GM23338 (cell line): Measurements from ENCODE around the gene COL5A2. TPM values are rescaled to one million over a fixed set of nuclear protein-coding genes. Genes with fewer than 3 reads are reported as not detected.

Experiments
- ATAC-seq: fragments of 200-7000 bp; cut with Tn5 transposase; 3 replicates; pipeline ENCODE4 v1.9.1; 2020
- DNase-seq: peaks from one replicate; pipeline ENCODE4 v3.0.0-alpha.2; 2015; ENCODE audit warnings: low spot score
- H2AFZ ChIP-seq: fragments of 200-600 bp; sonication (generic); 2 replicates; pipeline ENCODE4 v1.8.0; 2016; ENCODE audit warnings: antibody characterized with exemption, mild to moderate bottlenecking, moderate library complexity
- H3F3A ChIP-seq: fragments of 200-600 bp; sonication (generic); replicated peaks from 2 replicates; pipeline ENCODE4 v1.8.0; 2017; ENCODE audit warnings: antibody characterized with exemption, mixed run types, low read depth
- H3K27ac ChIP-seq: fragments of 200-600 bp; sonication (generic); 2 replicates; pipeline ENCODE4 v1.6.1; 2016; ENCODE audit warnings: low read depth
- H3K27me3 ChIP-seq: fragments of 200-600 bp; sonication (generic); 2 replicates; pipeline ENCODE4 v1.8.0; 2016; ENCODE audit warnings: mild to moderate bottlenecking, mixed run types, moderate library complexity; ENCODE audit not compliant: insufficient read depth
- H3K36me3 ChIP-seq: fragments of 200-600 bp; sonication (generic); 2 replicates; pipeline ENCODE4 v1.8.0; 2016; ENCODE audit warnings: mild to moderate bottlenecking; ENCODE audit not compliant: insufficient read depth
- H3K4me1 ChIP-seq: fragments of 200-600 bp; sonication (generic); 2 replicates; pipeline ENCODE4 v1.8.0; 2016; ENCODE audit warnings: mild to moderate bottlenecking, moderate library complexity; ENCODE audit not compliant: insufficient read depth
- H3K4me2 ChIP-seq: fragments of 200-600 bp; sonication (generic); 2 replicates; pipeline ENCODE4 v1.7.1; 2017; ENCODE audit warnings: mixed run types
- H3K4me3 ChIP-seq: fragments of 200-600 bp; sonication (generic); 2 replicates; pipeline ENCODE4 v1.6.1; 2016; ENCODE audit warnings: mixed run types
- H3K79me2 ChIP-seq: fragments of 200-600 bp; sonication (generic); replicated peaks from 2 replicates; pipeline ENCODE4 v1.8.0; 2017; ENCODE audit warnings: mild to moderate bottlenecking; ENCODE audit not compliant: insufficient read depth
- H3K9me2 ChIP-seq: fragments of 200-600 bp; sonication (generic); 2 replicates; pipeline ENCODE4 v1.8.0; 2017; ENCODE audit not compliant: insufficient read depth
- H4K20me1 ChIP-seq: fragments of 200-600 bp; sonication (generic); replicated peaks from 2 replicates; pipeline ENCODE4 v1.8.0; 2017; ENCODE audit warnings: mild to moderate bottlenecking; ENCODE audit not compliant: insufficient read depth
- H3K27ac Mint-ChIP-seq: 2 replicates; pipeline ENCODE4 v1.8.0; 2020; ENCODE audit warnings: inconsistent platforms, mild to moderate bottlenecking, moderate library complexity, mixed read lengths
- H3K27me3 Mint-ChIP-seq: 3 replicates; pipeline ENCODE4 v1.8.0; 2022; ENCODE audit warnings: low read depth, mild to moderate bottlenecking, moderate library complexity, mixed read lengths, inconsistent platforms; ENCODE audit not compliant: insufficient read depth, poor library complexity
- H3K36me3 Mint-ChIP-seq: 3 replicates; pipeline ENCODE4 v1.8.0; 2021; ENCODE audit warnings: low read depth, mild to moderate bottlenecking, inconsistent platforms, moderate library complexity, mixed read lengths
- H3K4me1 Mint-ChIP-seq: 3 replicates; pipeline ENCODE4 v1.8.0; 2020; ENCODE audit warnings: mild to moderate bottlenecking, inconsistent platforms, mixed read lengths
- H3K4me3 Mint-ChIP-seq: 3 replicates; pipeline ENCODE4 v1.8.0; 2021; ENCODE audit warnings: moderate library complexity, mild to moderate bottlenecking, inconsistent platforms, mixed read lengths
- H3K9me3 Mint-ChIP-seq: 3 replicates; pipeline ENCODE4 v1.8.0; 2020; ENCODE audit warnings: moderate library complexity, mild to moderate bottlenecking, inconsistent platforms, mixed read lengths
- EZH2 ChIP-seq: fragments of 200-600 bp; sonication (generic); IDR thresholded peaks from one replicate; pipeline ENCODE4 v1.8.0; 2017; ENCODE audit warnings: antibody characterized with exemption, mild to moderate bottlenecking, low read depth; ENCODE audit not compliant: unreplicated experiment
- EZH2phosphoT487 ChIP-seq: fragments of 200-600 bp; sonication (generic); IDR thresholded peaks from one replicate; pipeline ENCODE4 v1.8.1; 2018; ENCODE audit warnings: antibody characterized with exemption; ENCODE audit not compliant: unreplicated experiment
- JUNB ChIP-seq: IDR thresholded peaks from one replicate; pipeline ENCODE4 v1.6.1; 2016; ENCODE audit warnings: antibody characterized with exemption; ENCODE audit not compliant: unreplicated experiment
- NANOG ChIP-seq: IDR thresholded peaks from 2 replicates; pipeline ENCODE4 v1.6.1; 2016; ENCODE audit warnings: antibody characterized with exemption, borderline replicate concordance
- STAT1 ChIP-seq: IDR thresholded peaks from one replicate; pipeline ENCODE4 v1.6.1; 2016; ENCODE audit warnings: antibody characterized with exemption; ENCODE audit not compliant: unreplicated experiment
- polyA plus RNA-seq: library from polyadenylated mRNA; unstranded; fragments of >200 nt; fragmentation: Nextera tagmentation; extraction: Ambion mirVana; gene quantifications from 2 replicates; pipeline ENCODE4 v1.2.1, GENCODE V29; 2016
- total RNA-seq: library from RNA; depleted of rRNA; stranded (reverse); fragments of >200 nt; shearing (Covaris generic); gene quantifications from 2 replicates; pipeline ENCODE4 v1.2.3, GENCODE V29; 2014
- TF ChIP-seq, protein P1 (sequence below): IDR thresholded peaks from one replicate; pipeline ENCODE4 v1.6.1; 2018; ENCODE audit warnings: antibody characterized with exemption; ENCODE audit not compliant: unreplicated experiment
- TF ChIP-seq, protein P2 (sequence below), 2 experiments: fragments of 200-600 bp in 1 of 2; sonication (generic) in 1 of 2; conservative IDR thresholded peaks; 2 replicates each; pipeline versions ENCODE4 v1.5.1 to v1.6.1; 2016 to 2017; ENCODE audit warnings: antibody characterized with exemption in 2 of 2, low read depth in 2 of 2, mild to moderate bottlenecking in 2 of 2, moderate library complexity in 1 of 2
- TF ChIP-seq, protein P3 (sequence below): fragments of 250-450 bp; sonication (Bioruptor Pico); IDR thresholded peaks from 2 replicates; pipeline ENCODE4 v1.5.0; 2020; ENCODE audit warnings: mild to moderate bottlenecking, moderate library complexity

COL5A2 gene
- total and polyA plus RNA-seq, 2 experiments from 2014 or later = 6.7 to 19.7 TPM

DNA sequence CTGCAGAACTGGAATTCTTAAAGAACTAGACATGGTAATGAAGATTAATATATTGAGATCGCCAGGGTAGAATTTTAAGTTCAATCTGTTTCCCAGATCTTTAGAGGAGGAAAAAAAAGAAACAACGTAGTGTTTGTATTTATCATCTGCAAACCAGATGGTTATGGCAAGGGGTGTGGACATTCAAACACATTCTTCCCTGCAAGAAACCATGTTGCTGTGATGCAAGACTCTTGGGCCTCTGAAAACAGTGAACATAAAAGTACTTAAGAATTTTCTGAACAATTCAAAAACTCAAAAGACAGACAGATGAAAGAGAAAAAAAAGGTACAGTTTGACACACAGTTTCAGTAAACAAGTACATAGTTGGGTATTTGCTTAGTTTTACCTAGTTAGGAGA lies 35.6 kb downstream of the COL5A2 start:
- H3K4me3 ChIP-seq = no peak overlapping the region
- Mint-ChIP-seq H3K27ac (no peak overlapping the region; the same call in 1 of the 2 replicates), H3K36me3 (no peaks in the 10 kb centered on the region), H3K27me3 (peaks cover under 1% of the 10 kb centered on the region), H3K4me1 (peaks cover 5% of the 10 kb centered on the region; the same call in 2 of the 3 replicates), H3K9me3 (no peaks in the 10 kb centered on the region), H3K4me3 (no peak overlapping the region)
- no peaks in the 10 kb centered on the region for H3K79me2 ChIP-seq
- no peaks in the 10 kb centered on the region for H3F3A ChIP-seq
- no peak overlapping the region for H3K4me2 ChIP-seq
- H3K27me3 ChIP-seq = no peaks in the 10 kb centered on the region
- ATAC-seq (no peak), DNase-seq (no peak)
- TF ChIP-seq EZH2phosphoT487 (no peak), JUNB (no peak), STAT1 (no peak), EZH2 (no peak)
- TF ChIP-seq, protein P1, sequence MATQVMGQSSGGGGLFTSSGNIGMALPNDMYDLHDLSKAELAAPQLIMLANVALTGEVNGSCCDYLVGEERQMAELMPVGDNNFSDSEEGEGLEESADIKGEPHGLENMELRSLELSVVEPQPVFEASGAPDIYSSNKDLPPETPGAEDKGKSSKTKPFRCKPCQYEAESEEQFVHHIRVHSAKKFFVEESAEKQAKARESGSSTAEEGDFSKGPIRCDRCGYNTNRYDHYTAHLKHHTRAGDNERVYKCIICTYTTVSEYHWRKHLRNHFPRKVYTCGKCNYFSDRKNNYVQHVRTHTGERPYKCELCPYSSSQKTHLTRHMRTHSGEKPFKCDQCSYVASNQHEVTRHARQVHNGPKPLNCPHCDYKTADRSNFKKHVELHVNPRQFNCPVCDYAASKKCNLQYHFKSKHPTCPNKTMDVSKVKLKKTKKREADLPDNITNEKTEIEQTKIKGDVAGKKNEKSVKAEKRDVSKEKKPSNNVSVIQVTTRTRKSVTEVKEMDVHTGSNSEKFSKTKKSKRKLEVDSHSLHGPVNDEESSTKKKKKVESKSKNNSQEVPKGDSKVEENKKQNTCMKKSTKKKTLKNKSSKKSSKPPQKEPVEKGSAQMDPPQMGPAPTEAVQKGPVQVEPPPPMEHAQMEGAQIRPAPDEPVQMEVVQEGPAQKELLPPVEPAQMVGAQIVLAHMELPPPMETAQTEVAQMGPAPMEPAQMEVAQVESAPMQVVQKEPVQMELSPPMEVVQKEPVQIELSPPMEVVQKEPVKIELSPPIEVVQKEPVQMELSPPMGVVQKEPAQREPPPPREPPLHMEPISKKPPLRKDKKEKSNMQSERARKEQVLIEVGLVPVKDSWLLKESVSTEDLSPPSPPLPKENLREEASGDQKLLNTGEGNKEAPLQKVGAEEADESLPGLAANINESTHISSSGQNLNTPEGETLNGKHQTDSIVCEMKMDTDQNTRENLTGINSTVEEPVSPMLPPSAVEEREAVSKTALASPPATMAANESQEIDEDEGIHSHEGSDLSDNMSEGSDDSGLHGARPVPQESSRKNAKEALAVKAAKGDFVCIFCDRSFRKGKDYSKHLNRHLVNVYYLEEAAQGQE = no peak
- no peaks in the 10 kb centered on the region for H3K9me2 ChIP-seq
- no peaks in the 10 kb centered on the region for H3K4me1 ChIP-seq
- H3K27ac ChIP-seq = no peak overlapping the region
- no peaks in the 10 kb centered on the region for H4K20me1 ChIP-seq
- no peaks in the 10 kb centered on the region for H3K36me3 ChIP-seq
- H2AFZ ChIP-seq = no peak overlapping the region

DNA sequence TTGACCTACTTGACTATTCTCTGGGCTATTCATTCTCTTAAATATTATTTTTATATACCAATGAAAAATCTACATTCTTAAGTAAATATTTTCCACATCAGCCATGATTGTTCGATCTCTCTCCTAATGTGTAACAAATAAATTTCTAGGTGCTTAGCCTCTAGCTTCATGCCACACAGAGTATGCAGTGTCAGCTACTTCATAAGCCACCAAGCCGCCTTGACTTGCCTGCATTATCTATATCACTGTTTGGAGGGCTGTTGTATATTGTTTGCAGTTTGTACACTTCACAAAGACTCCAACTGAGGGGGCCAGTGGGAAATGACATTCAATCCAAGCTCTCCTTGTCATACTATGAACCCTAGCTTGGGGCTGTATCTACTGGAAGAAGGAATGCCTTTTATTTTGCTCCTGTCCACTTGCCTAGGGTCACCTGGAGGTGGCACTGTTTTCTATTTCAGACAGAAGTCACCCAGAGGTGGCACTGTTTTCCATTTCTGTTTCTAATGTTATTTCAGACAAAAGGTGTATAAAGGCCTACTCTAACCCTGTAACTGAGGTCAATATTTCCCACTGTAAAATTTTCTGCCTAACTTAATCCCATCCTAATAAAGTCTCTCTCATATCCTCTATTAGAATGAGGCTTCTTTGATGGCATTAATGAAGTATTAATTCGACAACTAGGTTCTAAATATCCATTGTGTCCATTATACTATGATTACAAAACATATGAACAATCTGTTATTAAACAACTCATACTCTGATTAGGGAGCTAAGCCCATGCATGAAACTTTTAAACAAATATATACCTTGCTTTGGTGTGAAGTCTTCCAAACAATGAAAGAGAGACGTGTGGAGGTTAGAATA lies 36.4 kb downstream of the COL5A2 start:
- H3K36me3 Mint-ChIP-seq = no peaks in the 10 kb centered on the region
- Histone ChIP-seq H3K27me3 (no peaks in the 10 kb centered on the region), H3K36me3 (no peaks in the 10 kb centered on the region), H3K4me3 (no peak overlapping the region), H4K20me1 (no peaks in the 10 kb centered on the region), H3F3A (no peaks in the 10 kb centered on the region), H3K9me2 (no peaks in the 10 kb centered on the region), H2AFZ (no peak overlapping the region), H3K79me2 (no peaks in the 10 kb centered on the region), H3K4me1 (no peaks in the 10 kb centered on the region), H3K27ac (no peak overlapping the region), H3K4me2 (no peak overlapping the region)
- H3K9me3 Mint-ChIP-seq = no peaks in the 10 kb centered on the region
- H3K27me3 Mint-ChIP-seq = peaks cover 1% of the 10 kb centered on the region
- H3K27ac Mint-ChIP-seq = no peak overlapping the region
- ATAC-seq (peak; percentile 98), DNase-seq (peak; percentile 85)
- H3K4me1 Mint-ChIP-seq = peaks cover 5% of the 10 kb centered on the region; the same call in 2 of the 3 replicates
- TF ChIP-seq, protein P2, sequence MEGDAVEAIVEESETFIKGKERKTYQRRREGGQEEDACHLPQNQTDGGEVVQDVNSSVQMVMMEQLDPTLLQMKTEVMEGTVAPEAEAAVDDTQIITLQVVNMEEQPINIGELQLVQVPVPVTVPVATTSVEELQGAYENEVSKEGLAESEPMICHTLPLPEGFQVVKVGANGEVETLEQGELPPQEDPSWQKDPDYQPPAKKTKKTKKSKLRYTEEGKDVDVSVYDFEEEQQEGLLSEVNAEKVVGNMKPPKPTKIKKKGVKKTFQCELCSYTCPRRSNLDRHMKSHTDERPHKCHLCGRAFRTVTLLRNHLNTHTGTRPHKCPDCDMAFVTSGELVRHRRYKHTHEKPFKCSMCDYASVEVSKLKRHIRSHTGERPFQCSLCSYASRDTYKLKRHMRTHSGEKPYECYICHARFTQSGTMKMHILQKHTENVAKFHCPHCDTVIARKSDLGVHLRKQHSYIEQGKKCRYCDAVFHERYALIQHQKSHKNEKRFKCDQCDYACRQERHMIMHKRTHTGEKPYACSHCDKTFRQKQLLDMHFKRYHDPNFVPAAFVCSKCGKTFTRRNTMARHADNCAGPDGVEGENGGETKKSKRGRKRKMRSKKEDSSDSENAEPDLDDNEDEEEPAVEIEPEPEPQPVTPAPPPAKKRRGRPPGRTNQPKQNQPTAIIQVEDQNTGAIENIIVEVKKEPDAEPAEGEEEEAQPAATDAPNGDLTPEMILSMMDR (conservative IDR thresholded peaks at IDR 0.05; ENCODE audit: low read depth in 2 of 2) = peak; percentile 98 to 99
- no peak for TF ChIP-seq JUNB
- TF ChIP-seq NANOG = no peak
- TF ChIP-seq, protein P3, sequence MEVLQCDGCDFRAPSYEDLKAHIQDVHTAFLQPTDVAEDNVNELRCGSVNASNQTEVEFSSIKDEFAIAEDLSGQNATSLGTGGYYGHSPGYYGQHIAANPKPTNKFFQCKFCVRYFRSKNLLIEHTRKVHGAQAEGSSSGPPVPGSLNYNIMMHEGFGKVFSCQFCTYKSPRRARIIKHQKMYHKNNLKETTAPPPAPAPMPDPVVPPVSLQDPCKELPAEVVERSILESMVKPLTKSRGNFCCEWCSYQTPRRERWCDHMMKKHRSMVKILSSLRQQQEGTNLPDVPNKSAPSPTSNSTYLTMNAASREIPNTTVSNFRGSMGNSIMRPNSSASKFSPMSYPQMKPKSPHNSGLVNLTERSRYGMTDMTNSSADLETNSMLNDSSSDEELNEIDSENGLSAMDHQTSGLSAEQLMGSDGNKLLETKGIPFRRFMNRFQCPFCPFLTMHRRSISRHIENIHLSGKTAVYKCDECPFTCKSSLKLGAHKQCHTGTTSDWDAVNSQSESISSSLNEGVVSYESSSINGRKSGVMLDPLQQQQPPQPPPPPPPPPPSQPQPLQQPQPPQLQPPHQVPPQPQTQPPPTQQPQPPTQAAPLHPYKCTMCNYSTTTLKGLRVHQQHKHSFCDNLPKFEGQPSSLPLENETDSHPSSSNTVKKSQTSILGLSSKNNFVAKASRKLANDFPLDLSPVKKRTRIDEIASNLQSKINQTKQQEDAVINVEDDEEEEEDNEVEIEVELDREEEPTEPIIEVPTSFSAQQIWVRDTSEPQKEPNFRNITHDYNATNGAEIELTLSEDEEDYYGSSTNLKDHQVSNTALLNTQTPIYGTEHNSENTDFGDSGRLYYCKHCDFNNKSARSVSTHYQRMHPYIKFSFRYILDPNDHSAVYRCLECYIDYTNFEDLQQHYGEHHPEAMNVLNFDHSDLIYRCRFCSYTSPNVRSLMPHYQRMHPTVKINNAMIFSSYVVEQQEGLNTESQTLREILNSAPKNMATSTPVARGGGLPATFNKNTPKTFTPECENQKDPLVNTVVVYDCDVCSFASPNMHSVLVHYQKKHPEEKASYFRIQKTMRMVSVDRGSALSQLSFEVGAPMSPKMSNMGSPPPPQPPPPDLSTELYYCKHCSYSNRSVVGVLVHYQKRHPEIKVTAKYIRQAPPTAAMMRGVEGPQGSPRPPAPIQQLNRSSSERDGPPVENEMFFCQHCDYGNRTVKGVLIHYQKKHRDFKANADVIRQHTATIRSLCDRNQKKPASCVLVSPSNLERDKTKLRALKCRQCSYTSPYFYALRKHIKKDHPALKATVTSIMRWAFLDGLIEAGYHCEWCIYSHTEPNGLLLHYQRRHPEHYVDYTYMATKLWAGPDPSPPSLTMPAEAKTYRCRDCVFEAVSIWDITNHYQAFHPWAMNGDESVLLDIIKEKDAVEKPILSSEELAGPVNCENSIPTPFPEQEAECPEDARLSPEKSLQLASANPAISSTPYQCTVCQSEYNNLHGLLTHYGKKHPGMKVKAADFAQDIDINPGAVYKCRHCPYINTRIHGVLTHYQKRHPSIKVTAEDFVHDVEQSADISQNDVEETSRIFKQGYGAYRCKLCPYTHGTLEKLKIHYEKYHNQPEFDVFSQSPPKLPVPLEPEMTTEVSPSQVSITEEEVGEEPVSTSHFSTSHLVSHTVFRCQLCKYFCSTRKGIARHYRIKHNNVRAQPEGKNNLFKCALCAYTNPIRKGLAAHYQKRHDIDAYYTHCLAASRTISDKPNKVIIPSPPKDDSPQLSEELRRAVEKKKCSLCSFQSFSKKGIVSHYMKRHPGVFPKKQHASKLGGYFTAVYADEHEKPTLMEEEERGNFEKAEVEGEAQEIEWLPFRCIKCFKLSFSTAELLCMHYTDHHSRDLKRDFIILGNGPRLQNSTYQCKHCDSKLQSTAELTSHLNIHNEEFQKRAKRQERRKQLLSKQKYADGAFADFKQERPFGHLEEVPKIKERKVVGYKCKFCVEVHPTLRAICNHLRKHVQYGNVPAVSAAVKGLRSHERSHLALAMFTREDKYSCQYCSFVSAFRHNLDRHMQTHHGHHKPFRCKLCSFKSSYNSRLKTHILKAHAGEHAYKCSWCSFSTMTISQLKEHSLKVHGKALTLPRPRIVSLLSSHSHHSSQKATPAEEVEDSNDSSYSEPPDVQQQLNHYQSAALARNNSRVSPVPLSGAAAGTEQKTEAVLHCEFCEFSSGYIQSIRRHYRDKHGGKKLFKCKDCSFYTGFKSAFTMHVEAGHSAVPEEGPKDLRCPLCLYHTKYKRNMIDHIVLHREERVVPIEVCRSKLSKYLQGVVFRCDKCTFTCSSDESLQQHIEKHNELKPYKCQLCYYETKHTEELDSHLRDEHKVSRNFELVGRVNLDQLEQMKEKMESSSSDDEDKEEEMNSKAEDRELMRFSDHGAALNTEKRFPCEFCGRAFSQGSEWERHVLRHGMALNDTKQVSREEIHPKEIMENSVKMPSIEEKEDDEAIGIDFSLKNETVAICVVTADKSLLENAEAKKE = no peak
- no peak overlapping the region for H3K4me3 Mint-ChIP-seq
